ENCODE measurements around the gene HHATL.

HHATL gene

DNA sequence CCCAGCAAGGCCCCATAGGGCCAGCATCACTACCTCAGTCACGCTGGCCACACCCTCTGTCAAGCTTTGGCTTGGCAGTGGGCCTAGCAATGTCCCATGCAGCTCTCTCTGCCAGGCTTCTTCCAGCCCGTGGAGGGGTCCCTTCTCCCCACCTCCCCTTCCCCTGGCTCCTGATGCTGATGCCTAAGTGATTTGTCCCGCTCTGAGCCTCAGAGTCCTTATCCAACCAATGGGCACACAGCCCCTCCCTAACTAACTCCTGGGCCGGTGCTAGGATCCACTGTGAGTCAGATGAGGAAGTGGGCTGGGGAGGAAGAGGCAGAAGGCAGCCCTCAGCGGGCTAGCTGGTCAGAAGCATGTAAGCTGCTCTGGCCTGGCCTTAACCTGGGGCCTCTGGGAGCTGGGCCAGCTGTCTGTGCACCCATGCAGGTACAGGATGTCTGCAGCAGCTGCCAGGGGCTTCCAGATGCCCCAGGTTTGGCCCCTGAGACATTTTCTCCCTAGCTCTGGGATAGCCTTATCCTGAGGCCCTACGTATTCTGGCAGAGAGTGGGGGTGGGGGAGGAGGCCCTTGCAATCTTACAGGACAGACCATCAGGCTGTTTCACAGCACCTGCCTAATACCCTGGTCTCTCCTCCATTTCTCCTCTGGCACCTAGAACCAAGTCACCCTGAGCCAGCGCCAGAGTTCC lies 49.8 kb downstream of the HHATL start:
- DNase-seq (ENCODE audit: low spot score) = no peak

DNA sequence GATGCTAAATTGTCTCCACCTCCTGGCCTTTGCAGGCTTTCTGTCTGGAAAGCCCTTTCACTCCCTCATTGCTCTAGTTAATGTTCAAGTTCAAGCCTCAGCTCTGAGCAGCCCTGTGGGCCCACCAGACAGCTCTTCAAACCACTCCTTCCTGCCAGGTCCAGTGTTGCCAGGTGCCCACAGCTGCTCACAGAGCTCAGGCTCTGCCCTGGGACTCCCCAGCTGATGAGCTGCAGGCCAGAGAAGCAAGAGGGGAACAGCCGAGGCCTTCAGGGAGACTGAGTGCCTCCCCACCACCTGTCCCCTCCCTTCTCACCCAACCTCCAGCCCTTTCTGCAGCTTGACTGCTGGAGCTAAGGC lies 50.4 kb downstream of the HHATL start:
- no peak for DNase-seq (ENCODE audit: low spot score)

DNA sequence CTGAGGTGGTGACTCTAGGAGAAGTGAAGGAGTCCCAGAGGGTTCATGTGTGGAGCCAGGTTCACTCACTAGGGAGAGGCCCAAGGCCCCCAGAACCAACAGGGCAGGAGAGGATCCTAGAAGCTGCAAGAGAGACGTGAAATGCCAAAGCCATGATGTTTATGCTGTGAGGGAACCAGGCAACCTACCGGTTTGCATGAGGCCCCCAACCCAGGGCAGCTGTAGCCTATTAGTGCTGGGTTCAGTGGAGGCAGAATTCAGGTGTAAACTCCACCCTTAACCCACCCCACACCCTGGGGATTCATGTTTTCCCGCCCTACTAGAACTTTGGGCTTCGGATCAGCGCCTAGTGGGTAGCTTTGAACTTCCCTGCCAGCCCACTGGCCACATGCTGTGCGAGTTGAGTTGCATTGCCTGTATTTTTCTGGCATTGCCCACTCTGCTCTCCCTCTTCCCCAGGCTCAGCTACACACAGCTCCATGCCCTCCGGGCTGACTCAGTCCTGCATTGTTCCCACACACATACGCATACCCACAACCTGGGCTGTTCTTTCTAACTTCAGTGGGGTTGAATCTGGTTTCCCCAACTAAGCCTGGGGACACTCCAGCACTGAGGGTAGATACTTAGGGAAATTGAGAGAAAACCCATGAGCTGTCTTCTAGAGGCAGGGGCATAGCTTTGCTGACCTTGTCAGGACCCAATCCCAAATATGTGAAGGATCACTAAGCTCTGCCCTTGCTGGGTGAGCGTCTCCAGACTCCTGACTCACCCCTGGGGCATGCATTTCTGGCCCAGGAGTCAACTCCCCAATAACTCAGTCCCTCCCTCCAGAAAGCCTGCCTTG lies 51.1 kb downstream of the HHATL start:
- DNase-seq (ENCODE audit: low spot score) = no peak

DNA sequence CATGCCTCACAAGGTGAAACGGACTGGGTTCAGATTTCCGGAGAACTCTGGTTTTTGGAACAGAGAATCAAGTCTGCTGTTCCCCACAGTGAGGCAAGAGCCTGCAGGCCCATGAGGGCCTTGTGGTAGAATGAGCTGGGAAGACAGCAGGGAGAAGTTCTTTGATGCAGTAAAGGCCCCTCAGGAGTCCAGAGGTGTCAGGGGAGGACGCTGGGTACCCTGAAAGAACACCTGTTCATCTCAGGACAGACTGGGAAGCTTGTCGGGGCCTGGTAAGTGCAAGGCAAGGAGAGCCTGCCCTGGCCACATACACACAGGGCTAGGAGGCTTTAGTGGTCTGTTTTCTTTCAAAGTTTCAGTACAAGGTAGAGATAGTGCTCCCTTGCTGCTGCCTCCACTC lies 52.8 kb downstream of the HHATL start:
- no peak for DNase-seq (ENCODE audit: low spot score)

DNA sequence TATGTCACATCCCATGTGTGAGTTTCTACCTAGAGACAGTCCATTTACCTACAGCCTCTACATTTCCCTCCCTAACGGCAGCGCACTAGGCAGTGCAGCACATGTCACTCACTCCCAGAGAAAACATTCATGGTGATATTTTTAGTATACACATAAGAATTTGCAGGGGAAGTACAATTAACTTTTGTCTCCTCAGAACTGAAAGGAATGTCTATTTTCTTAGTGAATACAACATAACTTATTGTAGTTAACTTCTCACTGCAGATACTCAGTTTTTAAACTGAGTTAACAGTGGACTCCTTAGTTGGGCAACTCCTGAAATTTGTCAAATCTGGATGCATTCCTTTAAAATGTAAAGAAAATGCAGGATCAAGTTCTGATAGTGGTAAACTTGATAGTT lies 53.6 kb downstream of the HHATL start:
- DNase-seq (ENCODE audit: low spot score) = no peak

DNA sequence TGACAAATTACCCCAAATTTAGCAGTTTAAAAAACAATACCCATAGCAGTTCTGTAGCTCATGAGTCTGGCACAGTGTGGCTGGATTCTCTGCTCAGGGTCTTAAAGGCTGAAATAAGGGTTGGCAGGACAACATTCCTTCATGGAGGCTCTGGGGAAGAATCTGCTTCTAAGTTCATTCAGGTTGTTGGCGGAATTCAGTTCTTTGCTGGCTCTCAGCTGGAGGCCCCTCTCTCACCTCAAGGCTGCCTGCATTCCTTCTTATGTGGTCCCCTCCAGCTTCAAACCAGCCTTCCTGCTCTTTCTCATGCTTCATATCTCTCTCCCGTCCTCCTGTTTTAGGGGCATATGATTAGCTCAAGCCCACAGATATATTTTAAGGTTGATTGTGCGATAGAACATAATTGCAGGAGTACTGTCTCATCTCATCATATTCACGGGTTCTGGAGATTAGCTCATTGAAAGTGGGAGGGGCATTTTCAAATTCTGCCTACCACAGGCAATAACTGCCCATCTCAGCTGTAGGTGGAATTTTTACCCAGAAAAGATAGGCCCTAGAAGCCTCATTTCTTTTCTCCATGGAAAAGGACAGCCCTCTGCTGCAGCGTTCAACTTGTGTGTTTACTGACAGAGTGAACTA lies 54.7 kb downstream of the HHATL start:
- DNase-seq (ENCODE audit: low spot score) = no peak

Measured in cerebellar cortex (tissue), 1 donor.